Subcutaneous adipose tissue (tissue), 4 donors: Measurements from ENCODE around the gene TRIM23. TPM values are rescaled to one million over a fixed set of nuclear protein-coding genes. Genes with fewer than 3 reads are reported as not detected.

Experiments
- total RNA-seq, 4 donors: library from RNA; depleted of rRNA; stranded (reverse); fragments of >200 nt; gene quantifications; one replicate each; pipeline ENCODE4 v1.1.0, GENCODE V29; 2016
- TF ChIP-seq, protein P1 (sequence below): fragments of 450-650 bp; IDR thresholded peaks from one replicate; pipeline ENCODE4 v1.5.1; 2016; ENCODE audit warnings: low read depth, mild to moderate bottlenecking, control low read depth, antibody characterized with exemption, moderate library complexity

The TRIM23 gene
- total RNA-seq, 4 donors from 2014 or later, result 15.1 to 25.5 (median 15.4) TPM

DNA sequence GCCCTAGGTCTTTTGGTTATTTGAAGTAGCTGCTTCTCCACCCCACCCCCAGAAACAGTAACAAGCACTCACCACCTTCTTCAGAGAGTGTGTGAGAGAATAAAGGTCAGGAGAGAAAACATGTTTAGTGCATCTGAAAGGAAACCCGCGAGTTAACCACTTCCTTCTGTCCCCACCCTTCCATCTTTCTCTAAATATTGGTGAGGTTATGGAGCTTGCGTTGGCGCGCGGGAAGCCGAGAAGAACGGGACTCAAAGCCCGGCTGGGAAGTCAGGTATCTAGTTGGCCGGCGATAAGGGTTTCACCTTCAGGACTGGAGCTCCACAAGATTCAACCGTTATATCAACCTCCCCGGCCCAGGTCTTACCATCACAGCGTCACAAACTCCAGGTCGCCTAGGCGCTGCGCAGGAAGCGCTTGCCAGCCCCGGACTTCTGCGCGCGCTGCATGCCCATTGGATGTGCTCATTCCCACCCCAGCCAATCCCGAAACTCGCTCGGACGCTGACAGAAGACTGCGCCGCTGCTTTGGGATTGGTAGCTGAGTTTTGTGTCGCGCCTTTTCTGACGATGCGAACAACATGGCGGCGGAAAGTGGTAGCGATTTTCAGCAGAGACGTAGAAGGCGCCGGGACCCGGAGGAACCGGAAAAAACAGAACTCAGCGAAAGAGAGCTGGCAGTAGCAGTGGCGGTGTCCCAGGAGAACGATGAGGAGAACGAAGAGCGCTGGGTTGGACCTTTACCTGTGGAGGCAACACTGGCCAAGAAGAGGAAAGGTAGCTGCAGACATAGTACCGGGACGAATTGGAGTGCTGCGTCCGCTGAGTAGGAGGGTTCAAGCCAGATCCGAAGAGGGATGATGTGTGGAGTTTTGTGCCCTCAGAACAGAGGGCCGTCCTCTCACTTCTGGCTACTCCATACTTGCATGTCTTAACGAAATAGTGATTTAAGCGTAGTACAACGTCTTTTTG, 61.1 kb downstream of the TRIM23 start, which contains the start of the genes CENPK and PPWD1:
CENPK (minus strand) TSS at position 438 of the 971 bp plus-strand sequence. CDS start 8,261 bp downstream, outside the sequence.
PPWD1 (plus strand) TSS at position 566 of the 971 bp plus-strand sequence; CDS start at position 581, 15 bp downstream.
- TF ChIP-seq, protein P1, sequence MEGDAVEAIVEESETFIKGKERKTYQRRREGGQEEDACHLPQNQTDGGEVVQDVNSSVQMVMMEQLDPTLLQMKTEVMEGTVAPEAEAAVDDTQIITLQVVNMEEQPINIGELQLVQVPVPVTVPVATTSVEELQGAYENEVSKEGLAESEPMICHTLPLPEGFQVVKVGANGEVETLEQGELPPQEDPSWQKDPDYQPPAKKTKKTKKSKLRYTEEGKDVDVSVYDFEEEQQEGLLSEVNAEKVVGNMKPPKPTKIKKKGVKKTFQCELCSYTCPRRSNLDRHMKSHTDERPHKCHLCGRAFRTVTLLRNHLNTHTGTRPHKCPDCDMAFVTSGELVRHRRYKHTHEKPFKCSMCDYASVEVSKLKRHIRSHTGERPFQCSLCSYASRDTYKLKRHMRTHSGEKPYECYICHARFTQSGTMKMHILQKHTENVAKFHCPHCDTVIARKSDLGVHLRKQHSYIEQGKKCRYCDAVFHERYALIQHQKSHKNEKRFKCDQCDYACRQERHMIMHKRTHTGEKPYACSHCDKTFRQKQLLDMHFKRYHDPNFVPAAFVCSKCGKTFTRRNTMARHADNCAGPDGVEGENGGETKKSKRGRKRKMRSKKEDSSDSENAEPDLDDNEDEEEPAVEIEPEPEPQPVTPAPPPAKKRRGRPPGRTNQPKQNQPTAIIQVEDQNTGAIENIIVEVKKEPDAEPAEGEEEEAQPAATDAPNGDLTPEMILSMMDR, result no peak

DNA sequence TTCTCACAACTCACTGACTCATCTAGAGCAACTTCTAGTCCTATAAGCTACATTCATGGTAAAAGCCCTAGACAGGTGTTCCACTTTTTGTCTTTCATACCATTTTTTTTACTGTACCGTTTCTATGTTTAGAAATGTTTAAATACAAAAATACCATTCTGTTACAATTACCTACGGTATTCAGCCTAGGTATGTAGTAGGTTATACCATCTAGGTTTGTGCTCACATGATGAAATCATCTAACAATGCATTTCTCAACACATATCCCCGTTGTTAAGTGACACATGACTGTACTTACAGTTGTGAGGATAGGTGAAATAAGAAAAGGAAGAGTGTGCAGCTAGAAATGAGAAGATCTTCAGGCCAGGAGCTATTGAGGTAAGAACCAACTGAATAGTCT, 67.4 kb downstream of the TRIM23 start:
- TF ChIP-seq, protein P1, result no peak

DNA sequence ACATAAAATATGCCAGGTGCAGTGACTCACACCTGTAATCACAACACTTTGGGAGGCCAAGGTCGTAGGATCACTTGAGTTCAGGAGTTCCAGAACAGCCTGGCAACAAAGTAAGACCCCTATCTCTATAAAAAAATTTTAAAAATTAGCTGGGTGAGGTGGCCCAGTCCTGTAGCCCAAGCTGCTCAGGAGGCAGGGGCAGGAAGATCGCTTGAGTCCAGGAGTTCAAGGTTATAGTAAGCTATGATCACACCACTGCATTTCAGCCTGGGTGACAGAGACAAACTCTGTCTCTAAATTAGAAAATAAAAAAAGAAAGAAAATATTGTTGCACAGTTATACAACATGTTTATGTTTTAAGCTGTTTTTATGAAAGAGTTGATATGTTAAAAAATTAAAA, 68.0 kb downstream of the TRIM23 start:
- TF ChIP-seq, protein P1, result no peak

DNA sequence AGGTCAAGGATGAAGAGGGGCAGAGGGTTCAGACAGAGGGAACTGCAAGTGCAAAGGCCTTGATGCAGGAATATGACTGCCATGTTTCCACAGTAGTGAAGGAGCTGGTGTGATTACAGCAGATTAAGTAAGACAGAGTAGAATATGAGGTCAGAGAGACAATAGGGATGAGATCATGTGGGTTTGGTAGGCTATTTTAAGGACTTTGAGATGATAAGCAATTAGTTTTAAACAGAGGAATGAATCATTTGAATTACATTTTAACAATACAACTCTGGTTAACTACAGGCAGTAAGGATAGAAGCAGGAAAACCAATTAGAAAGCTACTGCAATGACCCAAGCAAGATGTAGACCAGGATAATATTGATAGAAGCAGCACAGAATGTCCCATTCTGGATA, 68.8 kb downstream of the TRIM23 start:
- TF ChIP-seq, protein P1, result no peak

DNA sequence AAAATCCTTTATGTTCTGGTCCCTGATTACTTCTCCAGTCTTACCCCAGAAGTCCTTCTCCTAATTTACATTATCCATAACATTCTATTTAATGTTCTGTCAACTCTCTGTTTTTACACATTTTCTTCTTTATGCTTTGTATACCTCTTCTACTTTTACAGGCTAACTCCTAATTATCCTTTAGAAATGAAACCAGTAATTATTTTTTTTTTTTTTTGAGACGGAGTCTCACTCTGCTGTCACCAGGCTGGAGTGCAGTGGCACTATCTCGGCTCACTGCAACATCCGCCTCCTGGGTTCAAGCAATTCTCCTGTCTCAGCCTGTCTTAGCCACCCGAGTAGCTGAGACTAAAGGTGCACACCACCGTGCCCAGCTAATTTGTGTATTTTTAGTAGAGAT, 70.2 kb downstream of the TRIM23 start:
- TF ChIP-seq, protein P1, result no peak

DNA sequence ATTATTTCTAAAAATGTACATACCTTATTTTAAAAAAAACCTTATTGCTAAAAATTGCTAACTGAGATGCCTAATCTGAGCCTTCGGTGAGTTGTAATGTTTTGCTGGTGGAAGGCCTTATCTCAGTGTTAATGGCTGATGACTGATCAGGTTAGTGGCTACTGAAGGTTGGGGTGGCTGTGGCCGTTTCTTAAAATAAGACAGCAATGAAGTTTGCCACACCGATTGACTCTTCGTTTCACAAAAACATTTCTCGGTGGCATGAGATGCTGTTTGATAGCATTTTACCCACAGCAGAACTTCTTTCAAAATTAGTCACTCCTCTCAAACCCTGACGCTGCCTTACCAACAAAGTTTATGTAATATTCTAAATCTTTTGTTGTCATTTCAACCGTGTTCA, 75.9 kb downstream of the TRIM23 start:
- TF ChIP-seq, protein P1, result no peak

DNA sequence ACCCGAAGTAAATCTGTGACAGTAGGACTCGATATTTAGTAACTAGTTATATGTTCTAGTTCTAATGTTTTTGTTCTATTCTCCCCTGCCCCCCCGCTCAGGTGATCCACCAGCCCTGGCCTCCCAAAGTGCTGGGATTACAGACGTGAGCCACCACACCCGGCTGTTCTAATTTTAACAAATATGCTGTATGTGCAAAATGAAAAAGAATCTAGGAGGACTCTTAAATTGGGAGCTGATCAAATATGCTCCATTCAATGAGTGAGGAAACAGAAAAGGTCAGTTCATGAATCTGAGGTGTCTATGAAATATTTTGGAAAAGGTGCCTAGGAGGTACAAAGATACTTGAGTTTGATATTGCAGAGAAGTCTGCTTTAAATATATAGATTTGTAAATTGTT, 78.0 kb downstream of the TRIM23 start:
- TF ChIP-seq, protein P1, result no peak
